Adipocyte (in vitro differentiated cells): ENCODE data around the gene MAN1B1.
A peak's percentile ranks its signal among the peaks of the same experiment; 100 is the strongest.

Experiments
- DNase-seq: peaks from one replicate; pipeline ENCODE4 v3.0.0-alpha.2; 2015; ENCODE audit warnings: low read depth
- H3K27me3 ChIP-seq: replicated peaks from 2 replicates; pipeline ENCODE4 v1.7.0; 2013; ENCODE audit warnings: mild to moderate bottlenecking, low read length, moderate library complexity; ENCODE audit not compliant: control insufficient read depth, insufficient read depth
- H3K36me3 ChIP-seq: 2 replicates; pipeline ENCODE4 v1.7.0; 2013; ENCODE audit warnings: low read length, mild to moderate bottlenecking, moderate library complexity; ENCODE audit not compliant: control insufficient read depth, insufficient read depth, severe bottlenecking
- H3K4me1 ChIP-seq: 2 replicates; pipeline ENCODE4 v1.7.0; 2013; ENCODE audit warnings: mild to moderate bottlenecking, low read length, moderate library complexity; ENCODE audit not compliant: control insufficient read depth, insufficient read depth
- H3K4me3 ChIP-seq: 2 replicates; pipeline ENCODE4 v1.7.0; 2013; ENCODE audit warnings: mild to moderate bottlenecking, low read length, moderate library complexity
- H3K9ac ChIP-seq: 2 replicates; pipeline ENCODE4 v1.7.0; 2013; ENCODE audit warnings: mild to moderate bottlenecking, low read length, moderate library complexity
- H3K9me3 ChIP-seq: 2 replicates; pipeline ENCODE4 v1.7.0; 2013; ENCODE audit warnings: mild to moderate bottlenecking, low read length, moderate library complexity; ENCODE audit not compliant: control insufficient read depth

The MAN1B1 gene

GRCh38 chr9:137083394-137084004 is 3.3 kb upstream of the MAN1B1 start:
- Histone ChIP-seq H3K4me3 (peak overlapping the region; percentile 26), H3K4me1 (peaks cover 40% of the 10 kb centered on the region), H3K9me3 (no peaks in the 10 kb centered on the region), H3K9ac (peak overlapping the region; percentile 72), H3K36me3 (peaks cover 27% of the 10 kb centered on the region), H3K27me3 (no peaks in the 10 kb centered on the region)
- peak; percentile 95 for DNase-seq

GRCh38 chr9:137084526-137084925 is 2.3 kb upstream of the MAN1B1 start:
- H3K4me1 ChIP-seq: peaks cover 38% of the 10 kb centered on the region
- peaks cover 27% of the 10 kb centered on the region for H3K36me3 ChIP-seq
- H3K9me3 ChIP-seq: no peaks in the 10 kb centered on the region
- no peaks in the 10 kb centered on the region for H3K27me3 ChIP-seq
- DNase-seq: no peak
- H3K9ac ChIP-seq: no peak overlapping the region
- no peak overlapping the region for H3K4me3 ChIP-seq

DNA sequence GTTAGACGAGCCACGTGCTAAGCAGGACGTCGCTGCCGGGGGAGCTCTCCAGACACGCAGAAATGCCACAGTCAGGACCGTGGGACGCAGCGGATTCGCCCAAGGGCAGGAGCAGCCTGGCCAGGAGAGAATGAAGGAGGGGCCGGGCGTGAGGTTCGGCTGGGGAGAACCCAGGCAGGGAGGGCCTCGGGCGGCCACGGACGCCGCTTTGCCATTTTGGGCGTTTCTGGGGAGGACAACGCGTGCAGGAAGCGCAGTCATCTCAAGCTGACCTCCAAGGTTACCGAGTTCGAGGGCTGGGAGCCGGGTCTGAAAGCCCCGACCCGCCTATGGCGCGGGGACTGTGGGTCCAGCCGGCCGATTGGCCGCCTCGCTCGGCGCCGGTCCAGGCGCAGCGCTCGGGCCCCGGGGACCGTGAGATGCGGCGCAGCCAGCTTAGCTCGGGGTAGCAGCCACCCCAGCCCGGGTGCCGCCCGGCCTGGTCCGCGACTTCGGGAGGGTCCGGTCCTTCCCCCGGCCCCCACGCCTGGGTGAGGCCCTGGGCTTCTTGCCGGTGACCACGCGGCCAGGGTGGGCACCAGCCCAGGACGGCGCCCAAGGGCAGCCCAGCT is 760 bp upstream of the MAN1B1 start:
- H3K36me3 ChIP-seq: peaks cover 22% of the 10 kb centered on the region
- H3K4me3 ChIP-seq: peak overlapping the region; percentile 84
- peak overlapping the region; percentile 92 for H3K9ac ChIP-seq
- no peaks in the 10 kb centered on the region for H3K27me3 ChIP-seq
- H3K9me3 ChIP-seq: no peaks in the 10 kb centered on the region
- H3K4me1 ChIP-seq: peaks cover 38% of the 10 kb centered on the region
- DNase-seq: peak; percentile 77

- Histone ChIP-seq H3K36me3 (peaks cover 28% of the 10 kb centered on the region), H3K27me3 (no peaks in the 10 kb centered on the region), H3K9me3 (no peaks in the 10 kb centered on the region), H3K4me3 (peak overlapping the region; percentile 84), H3K9ac (peak overlapping the region; percentile 92), H3K4me1 (peaks cover 38% of the 10 kb centered on the region)
- peak; percentile 25 for DNase-seq
Observed at GRCh38 chr9:137087409-137087925, 682 bp downstream of the MAN1B1 start.

DNA sequence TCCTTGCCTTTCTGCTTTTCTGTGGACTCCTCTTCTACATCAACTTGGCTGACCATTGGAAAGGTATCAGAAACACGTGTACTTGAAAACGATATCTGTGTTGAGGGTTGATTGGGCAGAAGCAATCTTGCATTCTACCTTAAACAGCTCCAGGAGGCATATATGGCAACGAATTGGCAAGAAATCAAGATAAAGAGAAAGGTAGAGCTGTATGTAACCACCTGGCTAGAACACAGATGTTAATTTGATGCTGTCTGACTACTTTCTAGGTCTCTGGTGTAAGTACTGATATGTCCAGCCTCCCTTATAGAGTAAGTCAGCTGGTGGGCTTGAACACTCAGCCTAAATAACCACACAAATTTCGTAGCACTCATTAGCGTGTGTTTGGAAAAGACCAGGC is 1.3 kb downstream of the MAN1B1 start:
- no peaks in the 10 kb centered on the region for H3K9me3 ChIP-seq
- DNase-seq: no peak
- H3K4me1 ChIP-seq: peaks cover 33% of the 10 kb centered on the region
- H3K27me3 ChIP-seq: no peaks in the 10 kb centered on the region
- H3K4me3 ChIP-seq: peak overlapping the region; percentile 84
- peaks cover 30% of the 10 kb centered on the region for H3K36me3 ChIP-seq
- peak overlapping the region; percentile 92 for H3K9ac ChIP-seq

DNA sequence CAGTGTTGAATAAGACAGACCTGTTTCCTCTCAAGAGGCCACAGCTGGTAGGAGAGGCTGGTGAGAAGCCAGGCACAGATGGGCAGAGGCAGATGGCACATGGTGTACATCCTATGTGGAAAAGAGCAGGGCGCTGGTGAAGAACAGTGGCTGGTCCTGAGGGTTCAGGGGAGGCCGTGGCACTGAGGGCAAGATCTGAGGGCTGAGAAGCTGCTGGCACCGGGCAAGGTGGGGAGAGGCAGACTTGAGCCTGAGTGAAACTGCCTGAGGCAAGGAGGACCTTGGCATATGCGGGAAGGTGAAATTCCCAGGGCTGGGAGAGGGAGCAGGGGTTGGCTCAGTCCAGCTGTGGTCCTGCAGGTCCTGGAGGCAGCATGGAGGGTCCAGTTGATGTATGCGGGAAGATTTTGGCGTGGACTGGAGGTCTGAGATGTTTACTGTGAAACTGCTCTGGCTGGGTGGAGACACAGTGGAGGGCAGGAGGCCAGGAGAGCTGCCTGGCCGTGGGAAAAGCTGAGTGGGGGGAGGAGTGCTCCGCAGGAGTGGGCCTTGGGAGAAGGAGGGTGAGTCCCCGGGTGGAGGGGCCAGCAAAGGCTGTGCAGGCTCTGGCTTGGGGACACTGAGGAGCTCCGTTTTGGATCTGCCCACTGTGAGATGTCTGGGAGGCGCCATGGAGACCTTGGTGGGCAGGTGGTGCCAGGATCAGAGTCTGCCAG is 2.6 kb downstream of the MAN1B1 start:
- DNase-seq: no peak
- Histone ChIP-seq H3K36me3 (peaks cover 31% of the 10 kb centered on the region), H3K4me1 (peaks cover 20% of the 10 kb centered on the region), H3K9ac (peak overlapping the region; percentile 10), H3K9me3 (no peaks in the 10 kb centered on the region), H3K27me3 (no peaks in the 10 kb centered on the region), H3K4me3 (no peak overlapping the region)

GRCh38 chr9:137095664-137096517 is 9.1 kb downstream of the MAN1B1 start:
- Histone ChIP-seq H3K4me1 (no peaks in the 10 kb centered on the region), H3K9me3 (no peaks in the 10 kb centered on the region), H3K27me3 (no peaks in the 10 kb centered on the region), H3K36me3 (peaks cover 61% of the 10 kb centered on the region), H3K9ac (no peak overlapping the region), H3K4me3 (no peak overlapping the region)
- no peak for DNase-seq

GRCh38 chr9:137096785-137097546 is 10.2 kb downstream of the MAN1B1 start:
- Histone ChIP-seq H3K4me1 (no peaks in the 10 kb centered on the region), H3K27me3 (no peaks in the 10 kb centered on the region), H3K4me3 (no peak overlapping the region), H3K36me3 (peaks cover 64% of the 10 kb centered on the region), H3K9me3 (no peaks in the 10 kb centered on the region), H3K9ac (no peak overlapping the region)
- no peak for DNase-seq

GRCh38 chr9:137097761-137098462 is 11.1 kb downstream of the MAN1B1 start:
- Histone ChIP-seq H3K9ac (no peak overlapping the region), H3K27me3 (no peaks in the 10 kb centered on the region), H3K36me3 (peaks cover 64% of the 10 kb centered on the region), H3K4me1 (no peaks in the 10 kb centered on the region), H3K4me3 (no peak overlapping the region), H3K9me3 (no peaks in the 10 kb centered on the region)
- no peak for DNase-seq

DNA sequence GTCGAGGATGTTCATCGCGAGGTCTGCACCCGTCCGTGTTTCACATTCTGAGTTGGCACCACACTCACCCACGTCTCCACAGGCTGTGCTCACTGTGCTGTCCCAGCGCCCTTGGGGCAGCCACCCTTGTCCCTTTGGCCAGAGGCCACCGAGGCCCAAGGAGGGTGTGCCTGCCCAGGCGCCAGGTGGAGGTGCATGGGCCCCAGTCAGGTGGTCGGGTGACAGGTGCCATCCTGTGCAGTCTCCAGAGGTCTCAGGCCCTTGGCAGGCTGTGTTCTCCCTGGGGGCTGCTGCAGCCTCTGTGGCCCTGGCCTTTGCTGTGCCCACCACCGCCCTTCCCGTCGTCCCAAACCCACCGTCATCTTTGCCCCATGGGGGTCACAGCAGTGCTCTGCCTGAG is 12.4 kb downstream of the MAN1B1 start:
- H3K4me3 ChIP-seq: no peak overlapping the region
- H3K9me3 ChIP-seq: no peaks in the 10 kb centered on the region
- no peak overlapping the region for H3K9ac ChIP-seq
- H3K27me3 ChIP-seq: no peaks in the 10 kb centered on the region
- H3K36me3 ChIP-seq: peaks cover 75% of the 10 kb centered on the region
- no peak for DNase-seq
- H3K4me1 ChIP-seq: no peaks in the 10 kb centered on the region
